Measurements from ENCODE around the gene CCDC134. TPM values are rescaled to one million over a fixed set of nuclear protein-coding genes. Genes with fewer than 3 reads are reported as not detected.
A peak's percentile ranks its signal among the peaks of the same experiment; 100 is the strongest.

The CCDC134 gene
- total RNA-seq, 4 donors from 2014 or later: 6.5 to 9.6 (median 8.2) TPM

GRCh38 chr22:41826430-41827383 is 26.2 kb downstream of the CCDC134 start:
- TF ChIP-seq CTCF (IDR thresholded peaks at IDR 0.05) (no peak), POLR2A (IDR thresholded peaks at IDR 0.05) (no peak), EP300 (IDR thresholded peaks at IDR 0.05) (no peak)
- Histone ChIP-seq H3K27ac (peak overlapping the region; percentile 9 to 85 (median 62)), H3K27me3 (no peaks in the 10 kb centered on the region), H3K36me3 (no peaks in the 10 kb centered on the region), H3K4me3 (no peak overlapping the region), H3K9me3 (no peaks in the 10 kb centered on the region), H3K4me1 (peaks cover 0 to 40% (median 24%) of the 10 kb centered on the region in 4 donors)
- DNase-seq (ENCODE audit: low spot score in 2 of 2): no peak
- 27 to 39% methylated on average over 7 to 10 of the region's 11 CpGs for WGBS, 2 donors

- no peaks in the 10 kb centered on the region for H3K36me3 ChIP-seq
- H3K9me3 ChIP-seq: no peaks in the 10 kb centered on the region
- H3K27ac ChIP-seq: peak overlapping the region in 2 of 4 donors; percentile 30 to 85
- H3K27me3 ChIP-seq: no peaks in the 10 kb centered on the region
- WGBS, 2 donors: 66 to 74% methylated on average over 6 of the region's 6 CpGs
- peaks cover 0 to 46% (median 24%) of the 10 kb centered on the region in 4 donors for H3K4me1 ChIP-seq
- no peak overlapping the region for H3K4me3 ChIP-seq
- DNase-seq (ENCODE audit: low spot score in 2 of 2): no peak
- TF ChIP-seq POLR2A (IDR thresholded peaks at IDR 0.05) (no peak), CTCF (IDR thresholded peaks at IDR 0.05) (no peak), EP300 (IDR thresholded peaks at IDR 0.05) (no peak)
Observed at GRCh38 chr22:41827671-41828070, 27.2 kb downstream of the CCDC134 start.

- Histone ChIP-seq H3K27me3 (no peaks in the 10 kb centered on the region), H3K4me3 (no peak overlapping the region), H3K36me3 (no peaks in the 10 kb centered on the region), H3K4me1 (peaks cover 0 to 46% (median 24%) of the 10 kb centered on the region in 4 donors), H3K9me3 (no peaks in the 10 kb centered on the region), H3K27ac (peak overlapping the region in 1 of 4 donors; percentile 10)
- TF ChIP-seq POLR2A (IDR thresholded peaks at IDR 0.05): no peak
- no peak for TF ChIP-seq CTCF (IDR thresholded peaks at IDR 0.05)
- no peak for TF ChIP-seq EP300 (IDR thresholded peaks at IDR 0.05)
- WGBS, 2 donors: 73 to 76% methylated on average over 4 of the region's 4 CpGs
- no peak for DNase-seq (ENCODE audit: low spot score in 2 of 2)
Observed at GRCh38 chr22:41828516-41828915, 28.0 kb downstream of the CCDC134 start.

- no peaks in the 10 kb centered on the region for H3K9me3 ChIP-seq
- no peak for TF ChIP-seq CTCF (IDR thresholded peaks at IDR 0.05)
- TF ChIP-seq POLR2A (IDR thresholded peaks at IDR 0.05): no peak
- TF ChIP-seq EP300 (IDR thresholded peaks at IDR 0.05): no peak
- no peaks in the 10 kb centered on the region for H3K27me3 ChIP-seq
- H3K36me3 ChIP-seq: no peaks in the 10 kb centered on the region
- peaks cover 0 to 51% (median 23%) of the 10 kb centered on the region in 4 donors for H3K4me1 ChIP-seq
- DNase-seq (ENCODE audit: low spot score in 2 of 2): no peak
- no peak overlapping the region for H3K27ac ChIP-seq
- no peak overlapping the region for H3K4me3 ChIP-seq
- WGBS, 2 donors: 98 to 100% methylated on average over 3 of the region's 3 CpGs
Observed at GRCh38 chr22:41830174-41830573, 29.7 kb downstream of the CCDC134 start.

- peak overlapping the region; percentile 96 to 100 (median 98) for H3K27ac ChIP-seq
Observed at GRCh38 chr22:41831383-41831782, 30.9 kb downstream of the CCDC134 start.

More at GRCh38 chr22:41831383-41831782, 30.9 kb downstream of the CCDC134 start:
- Histone ChIP-seq H3K9me3 (no peaks in the 10 kb centered on the region), H3K4me3 (no peak overlapping the region), H3K36me3 (peaks cover 0 to 11% (median 0%) of the 10 kb centered on the region in 3 donors), H3K4me1 (peaks cover 0 to 51% (median 19%) of the 10 kb centered on the region in 4 donors), H3K27me3 (no peaks in the 10 kb centered on the region)
- WGBS, 2 donors: 61 to 65% methylated on average over 6 of the region's 6 CpGs
- TF ChIP-seq POLR2A (IDR thresholded peaks at IDR 0.05): no peak
- no peak for TF ChIP-seq CTCF (IDR thresholded peaks at IDR 0.05)
- no peak for TF ChIP-seq EP300 (IDR thresholded peaks at IDR 0.05)
- no peak for DNase-seq (ENCODE audit: low spot score in 2 of 2)

Measured in tibial nerve (tissue), 4 donors.